GM19328 (cell line): ENCODE measurements around the gene SPATA21.
"Not testable (repeated sequence)": the region's sequence is repeated elsewhere in the genome, so short reads cannot be mapped to it uniquely, and the experiment has no call there.

Source experiments
- ATAC-seq: cut with Tn5 transposase; IDR thresholded peaks from one replicate; pipeline ENCODE4 v1.9.1; 2021; ENCODE audit warnings: mild to moderate bottlenecking, moderate library complexity; ENCODE audit not compliant: unreplicated experiment

SPATA21 gene

DNA sequence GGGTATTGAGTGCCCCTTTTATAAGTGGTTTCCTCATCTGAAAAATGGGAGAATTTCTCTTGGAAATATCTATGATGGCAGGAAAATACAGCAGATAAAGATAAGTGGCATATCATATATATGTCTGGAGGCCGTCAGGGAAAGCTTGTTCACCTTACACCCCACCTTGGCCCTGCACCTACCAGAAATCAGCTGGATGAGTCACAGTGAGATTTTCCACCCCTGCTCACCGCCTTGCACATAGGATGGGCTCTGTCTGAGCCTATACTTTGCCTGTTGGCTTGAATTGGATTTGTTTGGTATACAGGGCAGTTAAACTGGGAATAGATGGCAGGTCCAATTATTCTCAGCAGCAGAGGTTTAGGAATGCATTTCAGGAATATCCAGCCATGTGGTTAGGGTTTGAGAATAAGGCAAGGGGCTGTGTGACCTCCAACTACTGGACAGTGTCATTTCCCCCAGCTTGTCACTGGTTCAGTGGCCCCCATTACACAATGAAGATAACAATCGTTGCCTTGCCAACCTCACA lies at the start of gene SPATA21:
Gene SPATA21, minus strand, starts transcription at position 479 of the 529 bp plus-strand sequence. CDS start 6,053 bp downstream, outside the sequence.
- no peak for ATAC-seq

DNA sequence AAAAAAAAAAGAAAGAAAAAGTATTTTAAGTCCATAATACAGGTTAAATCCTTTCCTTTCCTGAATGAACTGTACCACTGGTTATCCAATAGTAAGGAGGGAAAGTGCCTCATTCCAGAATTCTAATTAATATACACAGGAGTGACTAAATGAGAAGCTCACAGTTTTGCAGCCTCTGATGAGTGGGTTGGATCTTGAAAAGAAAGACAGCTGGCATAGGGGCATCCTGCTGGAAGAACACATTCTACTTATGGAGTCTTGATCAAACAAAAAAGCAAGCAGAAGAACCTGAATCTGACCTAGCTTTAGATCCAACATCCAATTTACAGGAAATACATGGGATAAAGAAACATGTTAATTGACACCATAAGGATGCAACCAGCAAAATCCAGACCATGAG lies 49.8 kb upstream of the SPATA21 start:
- not testable (repeated sequence) for ATAC-seq

GRCh38 chr1:16486316-16486715 lies 49.1 kb upstream of the SPATA21 start:
- ATAC-seq = not testable (repeated sequence)

DNA sequence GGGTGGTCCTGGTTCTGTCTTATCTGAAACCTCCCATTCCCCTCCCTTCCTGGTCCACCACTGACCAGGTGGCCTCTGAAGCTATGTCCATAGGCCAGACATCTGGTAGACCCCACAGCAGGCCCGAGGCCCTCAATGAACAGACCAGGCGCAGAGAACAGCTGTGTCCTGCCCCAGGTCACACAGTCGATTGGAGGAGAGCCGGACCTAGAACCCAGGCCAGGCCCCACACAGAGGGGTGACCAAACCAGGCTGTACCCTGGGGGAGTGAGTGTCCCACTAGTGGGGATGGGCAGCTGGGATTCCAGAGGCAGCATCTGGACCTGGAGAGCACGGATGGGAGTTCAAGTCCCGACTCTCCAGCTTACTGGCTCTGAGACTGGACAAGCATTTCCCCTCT lies 47.7 kb upstream of the SPATA21 start:
- ATAC-seq = no peak

GRCh38 chr1:16484501-16484835 lies 47.2 kb upstream of the SPATA21 start:
- ATAC-seq = no peak

DNA sequence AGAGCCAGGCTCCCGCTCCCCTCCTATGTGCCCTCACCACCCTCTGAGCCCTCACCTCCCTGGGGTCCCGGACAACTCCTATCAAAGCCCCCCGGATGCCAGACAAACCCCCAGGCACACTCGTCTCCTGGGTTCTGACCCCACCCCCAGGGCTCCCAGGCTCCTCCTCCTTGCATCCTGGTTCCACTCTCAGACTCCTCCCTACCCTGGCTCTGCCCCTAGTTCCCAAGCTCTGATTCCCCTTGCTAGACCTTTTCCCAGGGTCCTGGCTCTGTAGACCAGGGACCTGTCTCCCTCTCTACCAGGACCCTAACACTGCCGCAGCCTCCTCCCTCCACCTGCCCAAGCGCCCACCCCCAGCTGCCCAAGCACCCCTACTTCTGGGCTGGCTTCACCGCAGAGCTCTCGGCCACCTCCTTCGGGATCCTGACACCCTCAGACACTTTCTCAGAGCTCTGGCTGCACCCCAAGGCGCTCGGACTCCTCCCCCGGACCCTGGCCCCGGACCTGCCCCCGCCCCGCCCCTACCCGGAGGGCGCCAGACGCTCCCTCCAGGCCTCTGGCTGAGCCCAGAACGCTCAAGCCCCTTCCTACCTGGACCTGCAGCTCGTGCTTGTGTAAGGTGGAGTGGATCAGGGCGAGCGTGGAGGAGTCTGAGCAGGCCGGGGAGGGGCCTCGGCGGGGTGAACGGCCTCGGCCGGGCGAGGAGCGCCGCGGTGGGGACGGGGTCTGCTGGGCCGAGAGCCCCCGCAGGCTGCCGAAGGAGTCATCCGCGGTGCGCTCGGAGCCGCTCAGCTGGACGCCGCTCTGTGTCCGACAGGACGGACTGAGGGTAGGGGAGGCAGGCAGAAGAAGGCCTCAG lies 46.6 kb upstream of the SPATA21 start:
- ATAC-seq = not testable (repeated sequence)

DNA sequence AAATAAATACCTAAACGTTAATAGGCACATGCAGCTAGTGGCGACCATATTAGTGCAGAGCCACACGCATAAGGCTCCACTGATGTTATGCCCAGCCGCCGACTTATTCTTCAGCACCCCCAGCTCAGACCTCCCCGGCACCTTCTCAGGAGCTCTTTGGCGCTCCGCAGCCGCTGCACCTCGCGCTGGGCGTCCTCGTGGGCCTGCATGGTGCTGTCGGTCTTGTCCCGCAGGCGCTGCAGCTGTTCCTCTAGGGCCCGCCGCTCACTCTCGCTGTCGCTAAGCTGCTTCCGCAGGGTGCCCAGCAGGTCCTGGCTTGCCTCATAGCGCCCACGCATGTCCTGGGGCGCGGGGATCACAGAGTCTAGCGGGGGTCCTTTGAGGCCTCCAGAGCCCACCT lies 45.9 kb upstream of the SPATA21 start:
- ATAC-seq = not testable (repeated sequence)

DNA sequence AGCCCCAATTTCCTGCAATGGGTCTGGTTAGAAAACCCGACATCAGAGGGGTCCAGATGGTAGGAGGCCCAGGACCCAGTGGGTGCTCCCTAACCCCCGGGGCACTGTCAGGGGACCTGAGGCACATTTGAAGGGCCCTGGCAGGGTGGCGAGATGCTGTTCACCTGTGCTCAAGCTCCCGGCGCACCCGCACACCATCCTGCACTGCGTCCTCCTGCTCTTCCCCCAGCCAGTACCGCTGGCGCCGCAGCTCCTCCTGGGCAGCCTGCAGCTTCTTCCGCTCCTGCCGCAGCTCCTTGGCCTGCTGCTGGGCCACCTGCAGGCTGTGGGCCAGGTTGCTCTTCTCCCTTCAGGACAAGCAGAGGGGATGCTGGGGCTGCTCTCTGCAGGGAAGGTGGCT lies 40.9 kb upstream of the SPATA21 start:
- no peak for ATAC-seq

- ATAC-seq = not testable (repeated sequence)
These were observed 38.8 kb upstream of the SPATA21 start for GRCh38 chr1:16475771-16476770.

DNA sequence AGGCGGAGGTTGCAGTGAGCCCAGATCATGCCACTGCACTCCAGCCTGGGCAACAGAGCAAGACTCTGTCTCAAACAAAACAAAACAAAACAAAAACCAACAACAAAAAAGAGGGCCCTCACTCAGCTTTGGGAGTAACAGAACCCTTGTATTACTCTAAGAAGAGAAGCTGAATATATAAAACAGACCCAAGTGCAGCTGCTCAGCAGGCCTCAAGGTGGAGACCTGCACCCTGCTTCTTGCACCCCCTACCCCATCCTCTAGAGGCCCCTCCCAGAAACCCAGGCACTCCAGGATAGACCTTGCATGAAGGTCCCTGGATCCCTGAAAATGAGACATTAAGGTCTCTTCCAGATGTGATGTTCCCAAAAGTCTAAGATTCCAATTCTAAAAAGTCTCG lies 37.7 kb upstream of the SPATA21 start:
- not testable (repeated sequence) for ATAC-seq

DNA sequence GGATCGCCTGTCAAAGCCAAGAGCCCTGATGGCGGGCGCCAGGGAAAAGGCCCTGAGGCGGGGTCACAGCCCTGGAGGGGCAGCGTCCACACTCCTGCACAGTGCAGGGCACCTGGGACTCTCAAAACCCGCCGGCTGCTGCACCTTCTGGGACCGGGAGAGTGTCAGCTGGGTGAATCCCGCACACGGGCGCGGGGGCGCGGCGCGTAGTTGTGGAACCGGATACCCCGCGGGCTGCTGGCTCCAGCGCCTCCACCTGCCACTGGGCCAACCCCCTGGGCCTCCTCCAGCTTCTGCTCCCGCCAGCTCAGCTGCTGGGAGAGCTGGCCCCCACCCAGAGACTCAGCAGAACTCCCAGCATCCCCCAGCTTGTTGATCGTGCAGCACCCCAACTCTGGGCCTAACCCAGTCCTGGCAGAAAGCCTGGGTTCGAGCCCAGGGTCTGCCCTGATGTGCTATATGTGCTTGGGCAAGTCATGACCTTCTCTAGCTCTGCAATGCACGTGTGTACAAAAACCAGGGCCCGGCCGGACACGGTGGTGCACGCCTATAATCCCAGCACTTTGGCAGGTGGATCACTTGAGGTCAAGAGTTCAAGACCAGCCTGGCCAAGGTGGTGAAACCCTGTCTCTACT lies 37.1 kb upstream of the SPATA21 start:
- no peak for ATAC-seq

DNA sequence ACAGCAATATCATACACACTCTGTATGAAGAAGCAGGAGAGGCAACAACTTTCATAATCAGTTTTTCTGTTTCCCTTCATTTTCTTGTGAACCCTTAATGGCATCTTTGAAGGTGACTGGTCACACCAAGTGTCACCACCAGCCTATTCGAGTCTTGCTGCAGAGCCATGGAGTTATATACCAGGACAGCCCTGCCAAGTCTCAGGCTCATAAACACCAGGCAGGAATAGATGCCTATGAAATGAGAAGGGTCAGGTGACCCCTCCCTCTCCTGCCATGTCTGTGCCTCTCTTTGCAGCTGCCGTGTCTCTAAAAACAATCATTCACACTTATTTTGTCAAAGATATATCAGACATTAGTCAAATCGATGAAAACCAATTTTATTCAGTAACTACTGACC lies 31.3 kb upstream of the SPATA21 start:
- ATAC-seq = no peak

- ATAC-seq = no peak
These were observed 27.8 kb upstream of the SPATA21 start for GRCh38 chr1:16464917-16465625.

DNA sequence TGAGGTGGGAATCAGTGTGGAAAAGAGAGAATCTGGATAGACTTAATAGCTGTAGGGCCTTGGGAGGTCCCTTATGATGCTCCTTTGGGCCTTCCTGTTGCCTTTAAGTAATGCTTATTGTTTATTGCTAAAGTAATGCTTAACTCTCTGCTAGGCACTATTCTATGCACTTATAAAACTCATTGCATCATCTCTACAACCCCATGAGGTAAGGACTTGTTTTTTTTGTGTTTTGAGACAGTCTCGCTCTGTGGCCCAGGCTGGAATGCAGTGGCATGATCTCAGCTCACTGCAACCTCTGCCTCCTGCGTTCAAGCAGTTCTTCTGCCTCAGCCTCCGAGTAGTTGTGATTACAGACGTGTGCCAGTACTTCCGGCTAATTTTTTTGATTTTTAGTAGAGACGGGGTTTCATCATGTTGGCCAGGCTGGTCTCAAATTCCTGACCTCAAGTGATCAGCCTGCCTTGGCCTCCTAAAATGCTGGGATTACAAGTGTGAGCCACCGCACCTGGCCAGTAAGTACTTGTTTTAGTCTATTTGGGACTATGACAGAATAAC lies 25.6 kb upstream of the SPATA21 start:
- no peak for ATAC-seq

- ATAC-seq = no peak
These were observed 24.5 kb upstream of the SPATA21 start for GRCh38 chr1:16461681-16462080.

GRCh38 chr1:16459352-16459925 lies 22.2 kb upstream of the SPATA21 start:
- no peak for ATAC-seq

GRCh38 chr1:16458831-16459230 lies 21.6 kb upstream of the SPATA21 start:
- ATAC-seq = no peak

DNA sequence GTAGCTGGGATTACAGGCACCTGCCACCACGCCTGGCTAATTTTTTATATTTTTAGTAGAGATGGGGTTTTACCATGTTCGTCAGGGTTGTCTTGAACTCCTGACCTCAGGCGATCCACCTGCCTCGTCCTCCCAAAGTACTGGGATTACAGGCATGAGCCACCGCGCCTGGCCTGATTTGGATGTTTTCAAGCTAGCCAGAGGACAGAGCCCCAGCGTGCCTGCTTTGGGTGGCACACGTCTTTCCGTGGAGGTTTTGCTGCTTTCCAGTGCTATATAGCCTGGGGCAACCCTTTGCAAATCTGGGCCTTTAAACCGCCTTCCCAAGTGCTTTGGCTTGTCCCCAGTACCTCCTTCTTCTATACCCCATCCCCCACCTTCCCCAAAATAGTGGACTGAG lies 18.9 kb upstream of the SPATA21 start:
- not testable (repeated sequence) for ATAC-seq

GRCh38 chr1:16454909-16455308 lies 17.7 kb upstream of the SPATA21 start:
- ATAC-seq = not testable (repeated sequence)
